ENCODE data around the gene EGLN3.

- TF ChIP-seq CTCF (IDR thresholded peaks at IDR 0.05; ENCODE audit: insufficient read depth, low read length, poor library complexity, severe bottlenecking) (no peak), EZH2phosphoT487 (conservative IDR thresholded peaks at IDR 0.05; ENCODE audit: low read length) (no peak)
Measured at GRCh38 chr14:33945210-33946088, 5.4 kb downstream of the EGLN3 start.

Measured in SU-DHL-6 (cell line).